ENCODE measurements around the gene SLC26A3.

Gene SLC26A3

DNA sequence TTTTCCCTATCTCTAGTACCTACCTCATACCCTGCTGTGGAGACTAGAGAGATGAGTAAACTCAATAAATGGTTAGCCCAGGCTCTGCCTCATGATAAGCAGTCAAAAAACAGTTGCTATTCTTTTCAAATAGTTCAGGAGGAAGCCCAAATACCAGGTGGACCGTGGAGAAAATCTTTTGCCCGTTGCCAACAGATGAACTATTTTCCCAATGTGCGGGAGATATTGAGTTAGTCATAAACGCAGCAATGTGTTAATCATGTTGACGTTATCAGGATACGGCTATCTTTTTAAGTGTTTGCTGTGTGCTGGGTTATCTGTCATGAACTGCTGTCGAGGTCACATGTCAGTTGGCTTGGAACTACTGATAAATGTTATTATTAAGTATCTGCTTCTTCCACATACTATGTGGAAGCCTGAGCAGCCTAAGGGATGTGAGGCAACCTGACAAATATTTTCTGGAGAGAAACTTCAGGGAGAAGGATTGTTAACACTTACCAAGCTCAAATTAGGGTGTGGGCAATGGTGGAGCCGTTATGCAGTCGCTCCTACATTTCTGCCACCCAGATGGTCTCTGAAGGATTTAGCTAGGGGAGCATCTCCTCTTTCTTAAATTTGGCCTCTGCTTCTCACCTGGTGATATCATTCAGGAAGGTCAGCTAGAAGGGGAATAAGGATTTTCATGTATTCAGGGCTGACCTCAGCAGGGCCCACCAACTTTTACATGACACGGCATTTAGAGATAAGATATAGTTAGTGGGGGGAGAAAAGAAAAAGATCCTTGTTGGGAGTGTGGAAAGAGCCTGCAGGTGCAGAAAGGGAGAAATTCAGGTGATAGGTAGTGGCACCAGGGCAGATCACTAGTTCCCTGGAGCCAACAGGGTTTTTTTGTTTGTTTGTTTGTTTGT lies 33.5 kb upstream of the SLC26A3 start (continued):
- TF ChIP-seq ZNF629 (tag by site-specific recombination; IDR thresholded peaks at IDR 0.05) (peak; percentile 58), KLF8 (tag by site-specific recombination; IDR thresholded peaks at IDR 0.05) (no peak)
- TF ChIP-seq, protein P1, sequence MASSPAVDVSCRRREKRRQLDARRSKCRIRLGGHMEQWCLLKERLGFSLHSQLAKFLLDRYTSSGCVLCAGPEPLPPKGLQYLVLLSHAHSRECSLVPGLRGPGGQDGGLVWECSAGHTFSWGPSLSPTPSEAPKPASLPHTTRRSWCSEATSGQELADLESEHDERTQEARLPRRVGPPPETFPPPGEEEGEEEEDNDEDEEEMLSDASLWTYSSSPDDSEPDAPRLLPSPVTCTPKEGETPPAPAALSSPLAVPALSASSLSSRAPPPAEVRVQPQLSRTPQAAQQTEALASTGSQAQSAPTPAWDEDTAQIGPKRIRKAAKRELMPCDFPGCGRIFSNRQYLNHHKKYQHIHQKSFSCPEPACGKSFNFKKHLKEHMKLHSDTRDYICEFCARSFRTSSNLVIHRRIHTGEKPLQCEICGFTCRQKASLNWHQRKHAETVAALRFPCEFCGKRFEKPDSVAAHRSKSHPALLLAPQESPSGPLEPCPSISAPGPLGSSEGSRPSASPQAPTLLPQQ (tag by site-specific recombination; IDR thresholded peaks at IDR 0.05): peak; percentile 40; the same call in 1 of the 2 replicates

DNA sequence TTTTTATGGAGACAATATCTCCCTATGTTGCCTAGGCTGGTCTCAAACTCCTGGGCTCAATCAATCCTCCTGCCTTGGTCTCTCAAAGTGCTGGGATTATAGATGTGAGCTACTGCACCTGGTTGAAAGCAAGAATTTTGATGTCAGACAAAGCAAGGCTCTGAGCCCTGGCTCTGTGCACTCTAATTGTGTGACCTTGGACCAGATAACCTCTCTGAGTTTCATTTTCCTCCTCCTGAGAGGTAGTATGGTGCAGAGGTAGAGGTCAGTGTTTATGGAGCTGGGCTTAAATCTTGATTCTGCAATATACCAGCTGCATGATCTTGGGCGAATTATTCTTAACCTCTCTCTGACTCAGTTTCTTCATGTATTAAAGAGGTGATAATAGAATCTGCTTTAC lies 31.4 kb upstream of the SLC26A3 start:
- Histone ChIP-seq H3K4me3 (ENCODE audit: low read depth, low read length) (no peak overlapping the region), H3K9me3 (ENCODE audit: control insufficient read depth, insufficient read depth, low read depth, low read length) (no peaks in the 10 kb centered on the region), H3K4me1 (ENCODE audit: control insufficient read depth, insufficient read depth, low read length) (peaks cover 3% of the 10 kb centered on the region; the same call in 1 of the 2 replicates), H3K36me3 (ENCODE audit: control insufficient read depth in 2 of 2, insufficient read depth in 1 of 2, low read length in 2 of 2) (no peaks in the 10 kb centered on the region), H3K27ac (ENCODE audit: extremely low read depth, low read depth, low read length) (no peak overlapping the region)
- TF ChIP-seq ZNF174 (tag by site-specific recombination; IDR thresholded peaks at IDR 0.05) (no peak), ZNF629 (tag by site-specific recombination; IDR thresholded peaks at IDR 0.05) (no peak), ZNF350 (tag by site-specific recombination; IDR thresholded peaks at IDR 0.05) (no peak), ZNF184 (tag by site-specific recombination; IDR thresholded peaks at IDR 0.05) (no peak), ZNF394 (tag by site-specific recombination; IDR thresholded peaks at IDR 0.05; ENCODE audit: borderline replicate concordance) (no peak), ZNF132 (tag by site-specific recombination; IDR thresholded peaks at IDR 0.05; ENCODE audit: borderline replicate concordance) (no peak), ZNF521 (tag by site-specific recombination; IDR thresholded peaks at IDR 0.05) (no peak), ZNF791 (tag by site-specific recombination; IDR thresholded peaks at IDR 0.05) (no peak), ZNF610 (tag by site-specific recombination; IDR thresholded peaks at IDR 0.05; ENCODE audit: borderline replicate concordance) (no peak)
- TF ChIP-seq, protein P2, sequence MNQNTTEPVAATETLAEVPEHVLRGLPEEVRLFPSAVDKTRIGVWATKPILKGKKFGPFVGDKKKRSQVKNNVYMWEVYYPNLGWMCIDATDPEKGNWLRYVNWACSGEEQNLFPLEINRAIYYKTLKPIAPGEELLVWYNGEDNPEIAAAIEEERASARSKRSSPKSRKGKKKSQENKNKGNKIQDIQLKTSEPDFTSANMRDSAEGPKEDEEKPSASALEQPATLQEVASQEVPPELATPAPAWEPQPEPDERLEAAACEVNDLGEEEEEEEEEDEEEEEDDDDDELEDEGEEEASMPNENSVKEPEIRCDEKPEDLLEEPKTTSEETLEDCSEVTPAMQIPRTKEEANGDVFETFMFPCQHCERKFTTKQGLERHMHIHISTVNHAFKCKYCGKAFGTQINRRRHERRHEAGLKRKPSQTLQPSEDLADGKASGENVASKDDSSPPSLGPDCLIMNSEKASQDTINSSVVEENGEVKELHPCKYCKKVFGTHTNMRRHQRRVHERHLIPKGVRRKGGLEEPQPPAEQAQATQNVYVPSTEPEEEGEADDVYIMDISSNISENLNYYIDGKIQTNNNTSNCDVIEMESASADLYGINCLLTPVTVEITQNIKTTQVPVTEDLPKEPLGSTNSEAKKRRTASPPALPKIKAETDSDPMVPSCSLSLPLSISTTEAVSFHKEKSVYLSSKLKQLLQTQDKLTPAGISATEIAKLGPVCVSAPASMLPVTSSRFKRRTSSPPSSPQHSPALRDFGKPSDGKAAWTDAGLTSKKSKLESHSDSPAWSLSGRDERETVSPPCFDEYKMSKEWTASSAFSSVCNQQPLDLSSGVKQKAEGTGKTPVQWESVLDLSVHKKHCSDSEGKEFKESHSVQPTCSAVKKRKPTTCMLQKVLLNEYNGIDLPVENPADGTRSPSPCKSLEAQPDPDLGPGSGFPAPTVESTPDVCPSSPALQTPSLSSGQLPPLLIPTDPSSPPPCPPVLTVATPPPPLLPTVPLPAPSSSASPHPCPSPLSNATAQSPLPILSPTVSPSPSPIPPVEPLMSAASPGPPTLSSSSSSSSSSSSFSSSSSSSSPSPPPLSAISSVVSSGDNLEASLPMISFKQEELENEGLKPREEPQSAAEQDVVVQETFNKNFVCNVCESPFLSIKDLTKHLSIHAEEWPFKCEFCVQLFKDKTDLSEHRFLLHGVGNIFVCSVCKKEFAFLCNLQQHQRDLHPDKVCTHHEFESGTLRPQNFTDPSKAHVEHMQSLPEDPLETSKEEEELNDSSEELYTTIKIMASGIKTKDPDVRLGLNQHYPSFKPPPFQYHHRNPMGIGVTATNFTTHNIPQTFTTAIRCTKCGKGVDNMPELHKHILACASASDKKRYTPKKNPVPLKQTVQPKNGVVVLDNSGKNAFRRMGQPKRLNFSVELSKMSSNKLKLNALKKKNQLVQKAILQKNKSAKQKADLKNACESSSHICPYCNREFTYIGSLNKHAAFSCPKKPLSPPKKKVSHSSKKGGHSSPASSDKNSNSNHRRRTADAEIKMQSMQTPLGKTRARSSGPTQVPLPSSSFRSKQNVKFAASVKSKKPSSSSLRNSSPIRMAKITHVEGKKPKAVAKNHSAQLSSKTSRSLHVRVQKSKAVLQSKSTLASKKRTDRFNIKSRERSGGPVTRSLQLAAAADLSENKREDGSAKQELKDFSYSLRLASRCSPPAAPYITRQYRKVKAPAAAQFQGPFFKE (tag by site-specific recombination; IDR thresholded peaks at IDR 0.05; ENCODE audit: borderline replicate concordance): no peak
- TF ChIP-seq, protein P3, sequence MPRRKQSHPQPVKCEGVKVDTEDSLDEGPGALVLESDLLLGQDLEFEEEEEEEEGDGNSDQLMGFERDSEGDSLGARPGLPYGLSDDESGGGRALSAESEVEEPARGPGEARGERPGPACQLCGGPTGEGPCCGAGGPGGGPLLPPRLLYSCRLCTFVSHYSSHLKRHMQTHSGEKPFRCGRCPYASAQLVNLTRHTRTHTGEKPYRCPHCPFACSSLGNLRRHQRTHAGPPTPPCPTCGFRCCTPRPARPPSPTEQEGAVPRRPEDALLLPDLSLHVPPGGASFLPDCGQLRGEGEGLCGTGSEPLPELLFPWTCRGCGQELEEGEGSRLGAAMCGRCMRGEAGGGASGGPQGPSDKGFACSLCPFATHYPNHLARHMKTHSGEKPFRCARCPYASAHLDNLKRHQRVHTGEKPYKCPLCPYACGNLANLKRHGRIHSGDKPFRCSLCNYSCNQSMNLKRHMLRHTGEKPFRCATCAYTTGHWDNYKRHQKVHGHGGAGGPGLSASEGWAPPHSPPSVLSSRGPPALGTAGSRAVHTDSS (tag by site-specific recombination; IDR thresholded peaks at IDR 0.05): no peak
- POLR2A ChIA-PET: no interaction called here
- CTCF ChIA-PET: interaction anchor here (1.0 to 1.3 kb wide), 2 partner anchors 34 to 91 kb away, joined by 3 to 4 read pairs; partner anchors contain the start of gene CBLL1

All from HEK293 (cell line).